ENCODE data around the gene LAMTOR5.
"Not testable (repeated sequence)": the region's sequence is repeated elsewhere in the genome, so short reads cannot be mapped to it uniquely, and the experiment has no call there.

Gene LAMTOR5

DNA sequence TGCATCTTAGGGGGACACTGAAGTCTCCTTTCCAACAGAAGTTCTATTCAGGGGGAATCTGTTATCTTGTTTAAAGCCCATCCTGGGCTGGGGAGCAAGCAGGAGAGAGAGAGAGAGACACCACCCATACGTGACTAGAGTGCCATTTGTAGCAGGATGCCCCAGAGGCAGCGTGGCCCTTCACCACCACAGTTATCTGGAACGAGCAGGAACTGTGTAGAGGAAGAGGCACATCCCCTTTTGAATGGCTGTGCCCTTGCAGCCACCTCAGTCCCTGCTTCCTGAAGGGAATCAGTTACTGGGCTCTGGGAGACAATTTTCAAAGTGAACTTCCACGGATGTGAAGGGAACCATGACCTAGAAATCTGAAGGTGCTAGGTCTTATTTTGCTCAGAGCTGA is 19.4 kb upstream of the LAMTOR5 start:
- DNase-seq (ENCODE audit: low read depth) = no peak

DNA sequence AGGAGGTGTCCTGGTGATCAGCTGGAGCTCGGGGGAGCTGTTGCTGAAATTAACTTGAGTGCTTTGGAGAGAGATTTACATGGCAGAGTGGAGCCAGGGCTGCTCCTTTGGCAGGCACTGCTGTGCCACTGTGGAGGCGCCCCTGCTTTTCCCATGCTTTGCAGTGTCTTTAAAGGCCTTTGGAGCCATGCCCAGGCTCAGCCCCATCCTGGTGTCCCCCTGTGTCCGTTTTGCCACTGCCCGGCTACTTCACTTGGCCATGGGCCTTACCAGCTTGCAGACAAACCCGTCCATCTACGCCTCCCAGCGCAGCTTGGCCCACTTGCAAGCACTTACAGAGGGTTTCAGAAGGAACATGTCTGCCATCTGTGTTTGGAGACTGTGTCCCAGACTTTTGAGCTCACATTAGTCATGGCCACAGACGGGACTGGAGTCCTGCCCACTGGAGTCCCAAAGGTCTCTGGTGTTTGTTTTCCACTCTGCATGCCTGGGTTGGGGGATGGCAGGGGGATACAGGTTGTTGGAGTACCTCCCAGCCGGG is 18.2 kb upstream of the LAMTOR5 start:
- DNase-seq (ENCODE audit: low read depth) = no peak

DNA sequence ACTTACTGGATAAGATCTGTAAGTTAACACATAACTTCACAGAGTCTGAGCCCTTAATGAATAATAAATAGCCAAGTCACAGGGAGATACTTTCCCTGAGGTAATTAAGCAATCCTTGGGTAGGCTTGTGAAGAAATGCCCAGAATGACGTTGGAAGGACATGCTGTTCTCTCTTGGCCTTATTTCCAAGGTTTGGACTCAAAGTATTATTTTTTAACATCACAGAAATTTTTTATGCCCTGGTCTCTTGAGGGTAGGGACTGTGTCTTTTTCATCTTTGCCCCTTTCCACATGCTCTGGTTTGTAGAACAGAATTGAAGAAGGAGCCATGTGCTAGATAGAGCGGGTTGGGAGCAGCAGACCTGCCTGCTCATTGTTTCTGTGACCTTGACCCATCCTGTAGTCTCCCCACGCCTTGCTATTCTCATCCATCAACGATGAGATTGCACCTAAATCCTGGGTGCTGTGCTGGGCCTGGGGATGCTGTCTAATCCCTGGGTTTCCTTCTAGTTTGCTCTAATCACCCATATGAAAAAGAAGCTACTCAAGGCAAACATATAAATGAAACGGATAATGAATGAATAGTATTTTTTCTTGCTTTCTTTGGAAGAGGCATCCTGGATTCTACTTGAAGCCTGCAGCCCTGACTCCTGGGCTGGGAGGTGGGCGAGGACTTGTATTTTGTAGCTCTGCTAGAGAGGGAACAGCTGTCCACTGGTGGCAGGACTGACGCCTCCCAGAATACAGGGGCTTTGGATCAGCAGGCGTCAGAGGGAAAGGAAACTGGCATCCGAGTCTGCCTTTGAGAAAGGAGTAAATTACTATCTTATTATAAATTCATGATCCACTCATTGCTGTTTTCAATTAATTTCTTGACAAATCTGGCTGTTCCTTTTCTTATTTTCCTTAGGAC is 17.5 kb upstream of the LAMTOR5 start:
- no peak for DNase-seq (ENCODE audit: low read depth)

DNA sequence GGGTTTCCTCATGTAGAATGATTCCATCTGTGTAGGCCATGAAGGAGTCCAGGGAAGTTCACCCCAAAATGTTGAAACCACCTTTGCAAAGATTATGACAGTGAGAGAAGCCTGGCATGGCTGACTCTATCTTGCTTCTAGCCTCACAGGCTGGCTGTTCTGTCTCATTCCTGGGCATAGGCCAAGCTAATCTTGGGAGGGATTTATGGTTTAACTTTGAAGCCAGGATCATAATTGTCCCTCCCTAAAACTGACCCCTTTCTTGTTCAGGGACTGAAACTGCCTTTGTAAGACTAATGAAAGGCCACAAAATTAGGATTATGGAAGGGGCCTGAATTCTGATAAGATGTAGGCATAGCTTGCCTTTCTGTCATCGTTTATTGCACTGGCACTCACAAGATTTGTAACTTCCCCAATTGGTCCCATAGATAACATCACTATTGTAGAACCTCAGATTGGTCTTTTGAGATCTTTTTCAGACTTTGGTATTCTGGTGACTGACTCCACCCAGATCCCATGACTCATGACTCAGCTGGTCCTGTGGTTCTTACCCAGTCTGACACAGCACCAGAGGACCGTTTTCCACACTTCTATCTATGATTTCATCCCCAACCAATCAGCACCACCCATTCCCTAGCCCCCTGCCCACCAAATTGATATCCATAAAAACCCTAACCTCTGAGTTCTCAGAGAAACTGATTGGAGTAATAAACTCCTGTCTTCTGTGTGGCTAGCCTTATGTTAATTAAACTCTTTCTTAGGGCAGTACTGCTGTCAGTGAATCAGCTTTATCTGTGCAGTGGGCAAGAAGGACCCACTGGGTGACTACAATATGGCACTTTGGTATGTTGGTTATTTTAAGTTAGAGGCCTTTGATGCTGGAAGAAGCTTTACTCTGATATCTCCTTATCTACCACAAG is 13.6 kb upstream of the LAMTOR5 start:
- DNase-seq (ENCODE audit: low read depth) = no peak

DNA sequence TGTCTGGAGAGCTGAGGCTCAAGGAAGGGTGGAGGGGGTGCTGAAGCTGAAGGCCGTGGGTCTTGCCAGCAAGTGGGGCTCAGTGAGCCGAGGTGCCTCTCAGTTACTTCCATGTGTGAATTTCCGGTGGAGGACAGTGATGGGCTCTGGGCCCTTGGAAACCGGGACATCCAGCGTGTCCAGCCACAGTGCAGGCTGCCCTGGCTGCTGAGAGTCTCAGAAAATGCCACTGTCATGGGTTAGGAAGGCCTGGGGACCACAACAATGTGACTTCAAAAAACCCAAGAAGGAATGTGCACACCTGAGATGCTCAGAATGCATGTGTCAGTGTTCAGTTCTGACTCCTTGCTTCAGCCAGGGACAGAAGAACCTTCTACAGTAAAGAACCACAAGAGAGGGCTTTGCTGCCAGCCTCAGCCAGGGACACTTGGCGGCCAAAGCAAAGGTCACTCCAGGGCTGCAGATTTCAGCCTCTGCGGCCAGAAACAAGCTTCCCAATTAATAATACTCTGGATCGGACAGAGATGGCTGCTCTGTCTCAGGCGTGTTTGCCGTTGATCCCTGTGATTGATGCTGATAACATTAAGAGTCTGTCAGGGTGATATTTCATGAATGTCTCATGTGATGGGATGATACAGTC is 12.6 kb upstream of the LAMTOR5 start:
- no peak for DNase-seq (ENCODE audit: low read depth)

DNA sequence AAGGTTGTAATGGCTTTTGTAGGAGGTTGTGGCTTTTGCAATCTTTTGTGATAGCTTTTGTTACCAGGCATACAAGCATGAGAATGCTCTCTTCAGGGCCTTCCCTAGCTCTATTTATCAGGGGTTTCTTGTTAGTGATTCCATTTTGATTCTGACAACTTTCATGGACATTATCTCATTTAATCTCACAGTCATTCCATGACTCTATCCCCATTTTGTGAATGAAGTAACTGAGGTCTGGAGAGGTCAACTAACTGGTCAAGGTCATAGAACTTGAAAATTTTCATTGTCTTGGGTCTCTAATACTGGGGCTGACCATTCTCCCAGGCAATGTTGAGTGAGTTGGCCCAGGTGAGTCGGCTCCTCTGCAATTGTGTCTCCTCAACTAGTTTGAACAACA is 11.2 kb upstream of the LAMTOR5 start:
- no peak for DNase-seq (ENCODE audit: low read depth)

DNA sequence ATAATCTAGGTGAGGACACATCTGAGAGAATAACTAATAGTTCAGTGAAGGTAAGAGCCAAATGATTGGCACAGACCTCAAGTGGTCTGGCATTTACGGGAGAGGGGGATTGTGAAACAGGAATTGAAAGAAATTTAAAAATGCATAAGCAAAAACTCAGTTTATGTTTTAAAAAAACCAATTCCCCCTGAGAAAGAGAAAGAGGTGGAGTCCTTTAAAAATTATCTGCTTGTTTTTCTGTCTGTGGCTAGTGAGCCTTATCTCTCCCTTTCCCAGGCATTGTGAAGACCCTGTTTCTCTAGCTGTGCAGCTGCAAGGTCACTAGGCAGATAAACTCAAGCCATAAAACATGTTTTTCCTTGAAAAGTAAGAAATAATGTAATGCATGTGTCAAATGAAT is 5.6 kb upstream of the LAMTOR5 start:
- not testable (repeated sequence) for DNase-seq (ENCODE audit: low read depth)

DNA sequence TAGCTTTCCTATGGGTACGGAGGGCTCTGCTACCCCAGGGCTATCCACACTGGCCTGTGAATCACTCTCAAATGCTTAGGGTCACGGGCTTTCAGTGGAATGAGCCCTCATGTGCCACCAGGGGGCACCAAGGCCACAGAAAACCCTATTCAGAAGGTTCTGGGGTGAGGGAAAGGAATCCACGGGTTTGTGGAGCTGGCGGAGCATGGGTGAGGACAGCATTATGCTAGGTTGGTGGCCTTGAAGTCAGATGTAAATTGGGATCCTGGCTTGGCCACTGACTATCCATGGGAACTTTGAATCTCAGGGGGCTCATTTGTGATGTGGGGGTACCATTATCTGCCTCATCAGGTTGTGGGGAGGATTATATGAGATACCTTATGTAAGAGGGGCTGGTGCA is 5.1 kb upstream of the LAMTOR5 start:
- DNase-seq (ENCODE audit: low read depth) = peak; percentile 45

DNA sequence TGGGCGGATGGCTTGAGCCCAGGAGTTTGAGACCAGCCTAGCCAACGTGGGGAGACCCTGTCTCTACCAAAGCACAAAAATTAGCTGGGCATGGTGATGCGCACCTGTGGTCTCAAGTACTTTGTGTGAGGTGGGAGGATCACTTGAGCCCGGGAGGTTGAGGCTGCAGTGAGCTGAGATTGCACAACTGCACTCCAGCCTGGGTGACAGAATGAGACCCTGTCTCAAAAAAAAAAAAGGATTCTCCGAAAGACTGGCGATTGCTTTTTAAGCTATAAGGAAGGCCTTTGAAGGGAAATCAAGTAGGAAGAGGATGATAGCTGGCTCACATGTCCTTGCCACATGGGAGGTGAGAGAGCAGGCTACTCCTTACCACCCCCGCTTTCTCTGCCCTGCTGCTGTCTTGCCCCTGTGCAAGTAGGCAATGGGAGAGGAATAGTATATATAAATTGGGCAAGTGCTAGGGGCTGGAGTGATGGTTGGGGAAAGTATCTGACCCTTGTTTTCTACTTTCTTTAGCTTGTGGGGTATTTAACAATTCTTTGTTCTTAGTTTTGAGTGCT is 3.8 kb upstream of the LAMTOR5 start:
- no peak for DNase-seq (ENCODE audit: low read depth)

DNA sequence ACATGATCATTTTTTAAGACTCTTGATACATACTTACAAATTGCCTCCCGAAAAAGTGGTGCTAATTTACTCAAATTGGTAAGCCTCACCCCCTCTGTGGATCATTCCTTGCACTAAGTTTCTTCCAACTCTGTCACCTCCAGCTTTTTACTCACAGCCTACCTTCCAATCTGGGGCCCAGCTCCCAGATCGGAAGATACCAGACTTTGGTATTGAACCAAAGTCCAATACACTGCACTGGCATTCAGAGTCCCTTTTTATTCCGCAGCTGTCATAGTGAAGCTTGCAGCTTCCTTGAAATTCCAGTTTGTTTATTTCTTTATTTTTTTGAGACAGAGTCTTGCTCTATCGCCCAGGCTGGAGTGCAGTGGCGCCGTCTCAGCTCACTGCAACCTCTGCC is 1.8 kb upstream of the LAMTOR5 start:
- no peak for DNase-seq (ENCODE audit: low read depth)

DNA sequence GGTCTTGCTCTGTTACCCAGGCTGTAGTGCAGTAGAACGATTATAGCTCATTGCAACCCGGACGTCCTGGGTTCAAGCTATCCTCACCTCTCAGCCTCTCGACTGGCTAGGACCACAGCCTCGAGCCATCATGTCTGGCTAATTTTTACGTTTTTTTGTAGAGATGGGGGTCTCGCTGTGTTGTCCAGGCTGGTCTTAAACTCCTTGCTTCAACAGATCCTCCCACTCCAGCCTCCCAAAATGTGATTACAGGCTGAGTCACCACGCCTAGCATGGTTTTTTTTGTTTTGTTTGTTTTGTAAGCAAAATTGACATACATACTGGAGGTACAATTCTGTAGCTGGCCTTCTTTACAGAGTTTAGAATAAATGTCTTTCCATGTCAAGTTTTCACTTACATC is 994 bp upstream of the LAMTOR5 start:
- no peak for DNase-seq (ENCODE audit: low read depth)

DNA sequence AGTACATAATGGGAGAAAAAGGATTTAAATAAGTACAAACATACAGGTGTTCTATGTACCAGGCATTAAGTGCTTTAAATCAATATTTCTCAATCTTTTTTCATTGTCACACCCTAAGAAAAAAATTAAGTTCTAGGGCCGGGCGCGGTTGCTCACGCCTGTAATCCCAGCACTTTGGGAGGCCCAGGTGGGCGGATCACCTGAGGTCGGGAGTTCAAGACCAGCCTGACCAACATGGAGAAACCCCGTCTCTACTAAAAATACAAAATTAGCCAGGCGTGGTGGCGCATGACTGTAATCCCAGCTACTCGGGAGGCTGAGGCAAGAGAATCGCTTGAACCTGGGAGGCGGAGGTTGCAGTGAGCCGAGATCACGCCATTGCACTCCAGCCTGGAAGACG is 1.1 kb downstream of the LAMTOR5 start:
- not testable (repeated sequence) for DNase-seq (ENCODE audit: low read depth)

DNA sequence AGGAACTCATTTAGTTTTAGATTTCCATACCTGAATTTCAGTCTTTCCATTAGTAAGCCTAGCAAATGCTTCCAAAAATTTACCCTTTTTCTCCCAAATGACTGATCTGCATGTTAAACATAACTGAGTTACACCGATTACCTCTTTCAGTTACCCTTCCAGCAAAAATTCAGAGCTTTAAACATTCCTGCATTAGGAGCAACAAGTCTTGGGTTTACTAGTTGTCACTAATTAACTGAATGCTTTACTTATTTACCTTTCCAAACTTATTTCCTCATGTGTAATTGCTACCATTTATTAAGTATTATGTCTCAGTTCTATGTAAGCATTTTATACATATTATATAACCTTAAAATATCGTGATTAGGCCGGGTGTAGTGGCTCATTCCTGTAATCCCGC is 3.1 kb downstream of the LAMTOR5 start:
- DNase-seq (ENCODE audit: low read depth) = no peak

DNA sequence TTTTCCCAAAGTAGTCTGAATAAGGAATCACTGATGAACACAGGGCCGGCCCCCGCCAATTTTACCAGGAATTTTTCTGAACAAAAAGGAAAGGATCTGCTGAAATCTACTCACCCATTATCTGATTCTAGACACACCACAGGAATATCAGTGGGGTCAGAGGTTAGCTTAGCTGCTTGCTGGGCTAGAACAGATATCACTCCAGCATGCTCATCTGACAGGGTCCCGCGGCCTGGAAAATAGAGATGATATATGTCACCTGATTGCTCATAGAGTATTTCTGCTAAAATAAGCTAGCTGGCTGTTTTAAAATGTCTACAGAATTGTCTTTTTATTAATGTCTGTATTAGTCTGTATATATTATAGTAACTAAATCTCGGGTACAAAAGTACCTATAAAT is 3.7 kb downstream of the LAMTOR5 start:
- no peak for DNase-seq (ENCODE audit: low read depth)

DNA sequence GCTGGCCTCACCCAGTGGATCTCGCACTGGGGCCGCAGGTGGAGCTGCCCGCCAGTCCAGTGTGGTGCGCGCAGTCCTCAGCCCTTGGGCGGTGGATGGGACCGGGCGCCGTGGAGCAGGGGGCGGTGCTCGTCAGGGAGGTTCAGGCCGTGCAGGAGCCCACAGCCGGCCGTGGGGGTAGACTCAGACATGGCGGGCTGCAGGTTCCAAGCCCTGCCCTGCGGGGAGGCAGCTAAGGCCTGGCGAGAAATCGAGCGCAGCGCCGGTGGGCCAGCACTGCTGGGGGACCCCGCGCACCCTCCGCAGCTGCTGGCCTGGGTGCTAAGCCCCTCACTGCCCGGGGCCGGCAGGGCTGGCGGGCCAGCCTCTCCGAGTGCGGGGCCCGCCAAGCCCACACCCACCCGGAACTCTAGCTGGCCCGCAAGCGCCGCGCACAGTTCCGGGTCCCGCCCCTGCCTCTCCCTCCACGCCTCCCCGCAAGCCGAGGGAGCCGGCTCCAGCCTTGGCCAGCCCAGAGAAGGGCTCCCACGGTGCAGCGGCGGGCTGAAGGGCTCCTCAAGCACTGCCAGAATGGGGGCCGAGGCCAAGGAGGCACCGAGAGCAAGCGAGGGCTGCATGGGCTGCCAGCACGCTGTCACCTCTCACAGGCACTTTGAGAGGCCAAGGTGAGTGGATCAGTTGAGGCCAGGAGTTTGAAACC is 11.1 kb downstream of the LAMTOR5 start:
- DNase-seq (ENCODE audit: low read depth) = not testable (repeated sequence)

DNA sequence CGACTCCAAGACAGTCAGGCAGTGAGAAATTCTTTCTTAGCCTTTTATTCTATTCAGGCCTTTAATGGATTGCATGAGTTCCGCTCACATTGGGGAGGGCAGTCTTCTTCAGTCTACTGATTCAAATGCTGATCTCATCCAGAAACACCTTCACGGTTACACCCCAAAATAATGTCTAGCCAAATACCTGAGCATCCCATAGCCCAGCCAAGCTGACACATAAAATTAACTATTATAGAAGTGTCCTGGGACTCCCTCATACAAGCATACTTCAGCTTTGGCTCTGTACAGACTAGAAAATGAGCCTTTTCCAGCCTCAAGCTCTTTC is 13.0 kb downstream of the LAMTOR5 start:
- no peak for DNase-seq (ENCODE audit: low read depth)

DNA sequence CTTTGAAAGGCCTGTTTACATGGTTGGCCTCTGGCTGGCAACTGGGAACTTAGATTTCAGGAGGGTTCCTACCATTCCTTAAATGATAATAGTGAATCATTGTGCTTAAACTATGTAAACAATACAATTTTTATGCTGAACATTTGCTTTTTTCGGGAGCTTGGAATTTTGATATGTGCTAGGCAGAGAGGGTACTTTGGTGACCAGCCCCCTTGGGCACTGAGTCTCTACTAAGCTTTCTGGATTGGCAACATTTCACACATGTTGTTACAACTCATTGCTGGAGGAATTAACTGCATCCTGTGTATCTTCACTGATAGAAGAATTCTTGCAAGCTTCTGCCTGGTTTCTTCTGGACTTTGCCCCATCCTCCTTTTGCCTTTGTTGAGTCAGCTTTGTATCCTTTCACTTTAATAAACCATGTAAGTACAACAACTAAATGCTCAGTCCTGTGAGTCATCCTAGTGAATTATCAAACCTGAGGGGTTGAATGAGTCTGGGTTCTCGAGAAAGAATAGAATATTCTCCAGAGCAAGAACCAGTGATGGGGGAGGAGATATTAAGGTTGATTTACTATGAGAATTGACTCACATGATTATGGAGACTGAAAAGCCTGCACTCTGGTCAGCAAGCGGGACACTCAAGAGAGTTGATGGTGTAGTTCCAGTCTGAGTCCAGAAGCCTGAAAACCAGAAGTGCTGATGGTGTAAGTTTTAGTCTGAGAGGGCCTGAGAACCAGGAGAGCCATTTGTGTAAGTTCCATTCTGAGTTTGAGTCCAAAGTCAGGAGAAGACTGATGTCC is 13.6 kb downstream of the LAMTOR5 start:
- no peak for DNase-seq (ENCODE audit: low read depth)

DNA sequence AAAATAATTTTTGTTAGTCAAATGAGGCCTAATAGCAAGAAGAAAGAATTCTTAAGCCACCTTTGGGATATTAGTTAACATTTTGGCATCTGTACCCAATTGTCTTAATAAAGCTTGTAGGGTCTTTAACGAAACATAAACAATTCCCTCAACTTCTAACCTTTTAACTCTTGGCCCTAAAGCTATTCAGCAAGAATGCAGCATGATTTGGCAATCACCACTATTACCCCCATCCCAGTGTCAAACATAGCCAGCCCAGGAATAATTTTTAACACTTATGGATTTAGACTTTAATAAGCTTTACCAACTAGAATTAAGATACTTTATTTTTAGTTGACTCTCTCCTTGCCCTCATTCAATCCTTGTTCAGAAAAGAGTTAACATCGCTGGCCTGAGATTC is 14.2 kb downstream of the LAMTOR5 start:
- DNase-seq (ENCODE audit: low read depth) = no peak

DNA sequence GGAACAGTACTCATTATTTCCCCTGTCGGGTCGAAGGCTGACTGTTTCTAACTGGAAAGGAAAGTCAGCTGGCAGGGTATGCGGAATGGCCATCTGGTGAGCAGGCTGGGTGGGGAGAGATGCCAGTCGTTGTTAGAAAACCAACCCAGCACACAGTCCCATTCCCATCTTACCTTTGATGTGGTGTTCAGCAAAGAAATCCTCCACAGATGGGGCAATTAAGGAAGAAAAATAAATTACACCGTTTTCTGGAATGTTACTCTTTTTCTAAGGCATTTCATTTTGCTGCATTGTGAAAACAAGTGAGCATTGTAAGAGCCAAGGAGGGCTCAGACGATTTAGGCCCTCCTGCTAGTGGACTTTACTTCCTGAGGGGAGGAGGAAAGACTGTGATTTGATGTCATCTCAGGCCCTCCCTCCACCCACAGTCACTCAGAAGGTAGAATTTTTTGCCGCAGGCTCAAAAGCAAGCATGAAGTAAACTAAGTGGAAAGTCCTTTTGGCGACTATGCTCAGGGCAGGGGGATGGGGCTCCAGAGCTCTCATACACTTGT is 16.7 kb downstream of the LAMTOR5 start, which contains the start of gene SLC16A4:
Gene SLC16A4 (minus strand): TSS at position 335 of the 554 bp plus-strand sequence. CDS start 1,703 bp downstream, outside the sequence.
- no peak for DNase-seq (ENCODE audit: low read depth)

DNA sequence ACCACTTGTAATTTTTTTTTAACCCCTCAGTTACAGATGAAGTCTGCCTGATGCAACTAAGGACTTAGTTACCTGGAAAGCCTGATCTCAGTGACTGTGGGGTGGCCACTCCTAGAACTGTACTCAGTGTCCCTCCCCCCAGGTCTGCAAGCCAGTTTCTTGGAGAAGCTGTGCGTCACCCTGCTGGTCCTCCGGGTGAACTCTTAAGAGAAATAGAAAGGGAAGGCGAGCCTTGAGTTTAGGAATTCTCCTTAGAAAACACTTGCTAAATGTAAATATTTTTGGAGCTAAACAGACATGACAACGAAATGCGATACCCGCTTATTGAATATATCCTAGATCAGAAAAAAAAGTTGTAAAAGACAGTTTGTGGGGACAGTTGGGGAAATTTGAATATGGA is 17.4 kb downstream of the LAMTOR5 start:
- no peak for DNase-seq (ENCODE audit: low read depth)
